Prostate gland (tissue), 2 donors: ENCODE data around the gene KCTD6. TPM values are rescaled to one million over a fixed set of nuclear protein-coding genes. Genes with fewer than 3 reads are reported as not detected.

Experiments used
- DNase-seq: peaks from one replicate; pipeline ENCODE4 v3.0.0-alpha.2; 2019; ENCODE audit warnings: low spot score
- H3K27ac ChIP-seq, 2 donors: fragments of 200-600 bp; sonication (generic); 2 replicates each; pipeline ENCODE4 v1.5.1; 2017 to 2019
- H3K27me3 ChIP-seq: fragments of 200-600 bp; sonication (generic); replicated peaks from 2 replicates; pipeline ENCODE4 v1.5.1; 2019; ENCODE audit not compliant: insufficient read depth
- H3K36me3 ChIP-seq, 2 donors: fragments of 200-600 bp; sonication (generic); 1 replicate in 1 of 2; 2 replicates in 1 of 2; pipeline versions ENCODE4 v1.5.1 to v1.8.1; 2017 to 2019
- H3K4me1 ChIP-seq: fragments of 200-600 bp; sonication (generic); replicated peaks from 2 replicates; pipeline ENCODE4 v1.5.1; 2019
- H3K4me3 ChIP-seq, 2 donors: fragments of 200-600 bp; sonication (generic); 2 replicates each; pipeline ENCODE4 v1.5.1; 2017 to 2019
- H3K9me3 ChIP-seq: fragments of 200-600 bp; sonication (generic); 2 replicates; pipeline ENCODE4 v1.5.1; 2017
- CTCF ChIP-seq, 4 experiments: fragments of 200-600 bp in 2 of 4; fragments of 450-650 bp in 2 of 4; sonication (generic) in 2 of 4; IDR thresholded peaks; 1 replicate in 3 of 4; 2 replicates in 1 of 4; pipeline ENCODE4 v1.5.1; 2016 to 2019; ENCODE audit warnings: antibody characterized with exemption in 4 of 4, mild to moderate bottlenecking in 2 of 4, moderate library complexity in 2 of 4
- POLR2A ChIP-seq: fragments of 450-650 bp; IDR thresholded peaks from one replicate; pipeline ENCODE4 v1.6.1; 2016; ENCODE audit warnings: antibody characterized with exemption, mild to moderate bottlenecking
- POLR2AphosphoS5 ChIP-seq: sonication (generic); formaldehyde crosslinking; IDR thresholded peaks from one replicate; pipeline ENCODE4 v1.6.1; 2017; ENCODE audit warnings: antibody characterized with exemption
- WGBS: methylation state at CpG from one replicate; pipeline ENCODE4 v1.1.5; 2018; 5-methylcytosine and 5-hydroxymethylcytosine counted together
- intact Hi-C: fragments of 100-400 bp; cut with DNase I; formaldehyde crosslinking; loops from one replicate; pipeline ENCODE4 v1.14.2; 2022
- total RNA-seq, 2 donors: library from RNA; depleted of rRNA; stranded (reverse); fragments of >200 nt; gene quantifications; one replicate each; pipeline ENCODE4 v1.1.0, GENCODE V29; 2016

Gene KCTD6
- total RNA-seq, 2 donors from 2014 or later: 7.2 to 14.9 TPM

- WGBS: 91% methylated on average over 12 of the region's 12 CpGs
- H3K9me3 ChIP-seq: no peaks in the 10 kb centered on the region
- DNase-seq: no peak
- no peak overlapping the region for H3K27ac ChIP-seq
- H3K36me3 ChIP-seq: no peaks in the 10 kb centered on the region
- no peaks in the 10 kb centered on the region for H3K4me1 ChIP-seq
- intact Hi-C loops: no loop called here
- H3K27me3 ChIP-seq: no peaks in the 10 kb centered on the region
- TF ChIP-seq POLR2A: no peak
- TF ChIP-seq POLR2AphosphoS5: no peak
- TF ChIP-seq CTCF (IDR thresholded peaks at IDR 0.05): no peak
- no peak overlapping the region for H3K4me3 ChIP-seq
Observed at GRCh38 chr3:58470363-58471024, 21.4 kb upstream of the KCTD6 start.

GRCh38 chr3:58471025-58471887 is 20.6 kb upstream of the KCTD6 start:
- H3K9me3 ChIP-seq: no peaks in the 10 kb centered on the region
- intact Hi-C loops: no loop called here
- H3K4me1 ChIP-seq: no peaks in the 10 kb centered on the region
- DNase-seq: peak; percentile 82
- no peak overlapping the region for H3K4me3 ChIP-seq
- TF ChIP-seq POLR2A: no peak
- TF ChIP-seq POLR2AphosphoS5: peak; percentile 91
- WGBS: 41% methylated on average over 10 of the region's 10 CpGs
- no peaks in the 10 kb centered on the region for H3K36me3 ChIP-seq
- peak overlapping the region in 1 of 2 donors; percentile 29 for H3K27ac ChIP-seq
- no peaks in the 10 kb centered on the region for H3K27me3 ChIP-seq

- DNase-seq: no peak
- intact Hi-C loops: no loop called here
- Histone ChIP-seq H3K4me1 (no peaks in the 10 kb centered on the region), H3K27ac (no peak overlapping the region), H3K4me3 (no peak overlapping the region), H3K9me3 (no peaks in the 10 kb centered on the region), H3K27me3 (no peaks in the 10 kb centered on the region), H3K36me3 (no peaks in the 10 kb centered on the region)
- TF ChIP-seq CTCF (IDR thresholded peaks at IDR 0.05) (no peak), POLR2AphosphoS5 (no peak), POLR2A (no peak)
- 97% methylated on average over 1 of the region's 1 CpG for WGBS
Observed at GRCh38 chr3:58473275-58473674, 18.6 kb upstream of the KCTD6 start.

DNA sequence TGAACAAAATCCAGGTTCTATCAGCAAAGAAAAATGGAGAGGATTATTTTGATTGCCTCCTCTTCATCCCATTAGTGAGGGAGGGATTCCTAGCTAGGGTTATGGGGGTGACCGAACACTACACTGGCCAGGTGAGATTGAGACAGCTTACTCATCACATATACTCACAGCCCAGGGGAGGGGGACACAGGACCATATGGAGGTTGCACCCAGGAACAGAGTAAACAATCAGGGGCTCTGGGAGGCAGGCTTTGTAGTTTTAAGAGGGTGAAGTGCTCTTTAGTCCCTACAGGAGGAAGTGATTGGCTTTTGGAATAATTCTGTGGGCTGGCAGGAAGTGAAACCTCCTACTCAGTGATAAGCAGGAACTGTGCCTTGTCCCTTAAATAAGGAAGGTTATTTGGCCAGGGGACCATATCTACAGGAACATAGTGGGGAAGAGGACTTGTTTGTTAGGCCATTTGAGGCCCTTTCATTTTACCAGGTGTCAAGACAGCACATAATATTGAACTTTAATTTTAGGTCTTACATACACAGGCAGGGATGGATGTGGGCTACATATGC is 17.5 kb upstream of the KCTD6 start:
- intact Hi-C loops: no loop called here
- no peaks in the 10 kb centered on the region for H3K27me3 ChIP-seq
- no peak for DNase-seq
- no peak for TF ChIP-seq POLR2A
- TF ChIP-seq POLR2AphosphoS5: no peak
- no peak for TF ChIP-seq CTCF (IDR thresholded peaks at IDR 0.05)
- H3K4me1 ChIP-seq: no peaks in the 10 kb centered on the region
- H3K9me3 ChIP-seq: no peaks in the 10 kb centered on the region
- H3K27ac ChIP-seq: no peak overlapping the region
- 100% methylated on average over 1 of the region's 1 CpG for WGBS
- no peak overlapping the region for H3K4me3 ChIP-seq
- H3K36me3 ChIP-seq: no peaks in the 10 kb centered on the region

DNA sequence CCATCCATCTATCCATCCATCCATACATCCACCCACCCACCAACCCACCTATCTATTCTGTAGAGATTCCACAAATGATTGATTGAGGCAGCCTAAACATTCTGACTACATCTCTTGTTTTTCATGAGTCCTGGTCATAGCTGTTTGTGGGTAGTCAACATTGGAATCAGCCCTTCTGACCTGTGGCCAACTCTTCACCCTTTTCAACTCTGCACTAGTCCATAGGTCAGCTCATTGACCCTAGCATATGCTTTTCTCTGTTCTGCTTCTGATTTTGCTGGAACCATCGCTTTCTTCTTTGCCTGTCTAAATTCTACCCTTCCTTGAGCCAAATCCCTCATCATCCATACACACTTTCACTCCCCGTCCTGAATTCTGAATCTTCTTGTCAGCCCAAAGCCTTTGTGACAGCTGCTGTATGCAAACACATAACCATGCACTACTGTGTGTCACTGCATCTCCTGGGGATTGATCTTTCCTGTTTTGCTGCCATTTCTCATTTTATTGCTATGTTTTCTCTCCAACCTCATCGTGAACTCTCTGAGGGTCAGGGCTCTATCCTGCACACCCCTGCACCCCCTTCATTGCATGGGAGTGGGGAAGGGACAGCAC is 16.8 kb upstream of the KCTD6 start:
- 82% methylated on average over 3 of the region's 3 CpGs for WGBS
- Histone ChIP-seq H3K4me1 (no peaks in the 10 kb centered on the region), H3K27ac (no peak overlapping the region), H3K36me3 (no peaks in the 10 kb centered on the region), H3K9me3 (no peaks in the 10 kb centered on the region), H3K4me3 (no peak overlapping the region), H3K27me3 (no peaks in the 10 kb centered on the region)
- DNase-seq: no peak
- TF ChIP-seq CTCF (IDR thresholded peaks at IDR 0.05) (no peak), POLR2A (no peak), POLR2AphosphoS5 (no peak)
- intact Hi-C loops: no loop called here
